Kidney capillary endothelial cell (primary cell): ENCODE results near the gene CD72.
"Not testable (repeated sequence)": the region's sequence is repeated elsewhere in the genome, so short reads cannot be mapped to it uniquely, and the experiment has no call there.

Source experiments
- DNase-seq: peaks from one replicate; pipeline ENCODE4 v3.0.0-alpha.2; 2018; ENCODE audit warnings: low spot score

Gene CD72

GRCh38 chr9:35616681-35617459, 1.3 kb downstream of the CD72 start:
- no peak for DNase-seq

GRCh38 chr9:35615981-35616680, 2.1 kb downstream of the CD72 start:
- DNase-seq, result no peak

GRCh38 chr9:35612843-35613242, 5.4 kb downstream of the CD72 start:
- no peak for DNase-seq

GRCh38 chr9:35612066-35612465, 6.1 kb downstream of the CD72 start:
- DNase-seq, result not testable (repeated sequence)

- peak; percentile 17 for DNase-seq
Observed at GRCh38 chr9:35611230-35611797, 6.9 kb downstream of the CD72 start.

GRCh38 chr9:35609820-35610163, 8.4 kb downstream of the CD72 start:
- no peak for DNase-seq

GRCh38 chr9:35609001-35609819, 9.0 kb downstream of the CD72 start:
- DNase-seq, result no peak

- DNase-seq, result no peak
Observed at GRCh38 chr9:35608221-35608620, 10.0 kb downstream of the CD72 start.

- DNase-seq, result no peak
Observed at GRCh38 chr9:35606726-35607125, 11.5 kb downstream of the CD72 start.

- DNase-seq, result no peak
Observed at GRCh38 chr9:35606138-35606504, 12.1 kb downstream of the CD72 start.

- no peak for DNase-seq
Observed at GRCh38 chr9:35605351-35606137, 12.7 kb downstream of the CD72 start.

- DNase-seq, result peak; percentile 36
Observed at GRCh38 chr9:35604578-35605350, 13.4 kb downstream of the CD72 start, which contains the start of gene TESK1. Gene TESK1, plus strand, starts transcription at chr9:35605262. Its CDS starts 358 bp downstream, at chr9:35605620.

- DNase-seq, result peak; percentile 99
Observed at GRCh38 chr9:35603986-35604577, 14.1 kb downstream of the CD72 start.

- DNase-seq, result no peak
Observed at GRCh38 chr9:35603506-35603985, 14.7 kb downstream of the CD72 start.

- DNase-seq, result no peak
Observed at GRCh38 chr9:35599763-35600604, 18.2 kb downstream of the CD72 start.

- no peak for DNase-seq
Observed at GRCh38 chr9:35598866-35599590, 19.2 kb downstream of the CD72 start.

GRCh38 chr9:35596907-35597306, 21.3 kb downstream of the CD72 start:
- not testable (repeated sequence) for DNase-seq

GRCh38 chr9:35594471-35594870, 23.7 kb downstream of the CD72 start:
- no peak for DNase-seq

GRCh38 chr9:35593581-35593980, 24.6 kb downstream of the CD72 start:
- DNase-seq, result no peak
